LNCAP (cell line): ENCODE results near the gene GRIK4.

ENCODE experiments used
- CTCF ChIP-seq: fragments of 450-650 bp; IDR thresholded peaks from 2 replicates; pipeline ENCODE4 v1.5.1; 2017; ENCODE audit warnings: mild to moderate bottlenecking

The GRIK4 gene

GRCh38 chr11:120511116-120511819, at the start of gene GRIK4:
Gene GRIK4 (plus strand): TSS chr11:120511748. CDS start chr11:120660319, 148,571 bp downstream.
- TF ChIP-seq CTCF = peak; percentile 85

- TF ChIP-seq CTCF = no peak
Observed at GRCh38 chr11:120462825-120463224, 48.7 kb upstream of the GRIK4 start.

- TF ChIP-seq CTCF = no peak
Observed at GRCh38 chr11:120465921-120466534, 45.5 kb upstream of the GRIK4 start.

GRCh38 chr11:120467627-120468026, 43.9 kb upstream of the GRIK4 start:
- no peak for TF ChIP-seq CTCF

- no peak for TF ChIP-seq CTCF
Observed at GRCh38 chr11:120471131-120471530, 40.4 kb upstream of the GRIK4 start.

GRCh38 chr11:120471994-120472393, 39.6 kb upstream of the GRIK4 start:
- no peak for TF ChIP-seq CTCF

GRCh38 chr11:120473503-120473902, 38.0 kb upstream of the GRIK4 start:
- no peak for TF ChIP-seq CTCF
